PC-9 (cell line): Measurements from ENCODE around the gene STK24.

ENCODE experiments used
- EZH2 ChIP-seq: fragments of 200-600 bp; sonication (generic); IDR thresholded peaks from 2 replicates; pipeline ENCODE4 v1.8.0; 2017; ENCODE audit warnings: antibody characterized with exemption, low read depth
- TF ChIP-seq, protein P1 (sequence below): fragments of 200-600 bp; sonication (generic); conservative IDR thresholded peaks from 2 replicates; pipeline ENCODE4 v1.6.1; 2017; ENCODE audit warnings: mixed run types, antibody characterized with exemption, mild to moderate bottlenecking, moderate library complexity

- TF ChIP-seq, protein P1, sequence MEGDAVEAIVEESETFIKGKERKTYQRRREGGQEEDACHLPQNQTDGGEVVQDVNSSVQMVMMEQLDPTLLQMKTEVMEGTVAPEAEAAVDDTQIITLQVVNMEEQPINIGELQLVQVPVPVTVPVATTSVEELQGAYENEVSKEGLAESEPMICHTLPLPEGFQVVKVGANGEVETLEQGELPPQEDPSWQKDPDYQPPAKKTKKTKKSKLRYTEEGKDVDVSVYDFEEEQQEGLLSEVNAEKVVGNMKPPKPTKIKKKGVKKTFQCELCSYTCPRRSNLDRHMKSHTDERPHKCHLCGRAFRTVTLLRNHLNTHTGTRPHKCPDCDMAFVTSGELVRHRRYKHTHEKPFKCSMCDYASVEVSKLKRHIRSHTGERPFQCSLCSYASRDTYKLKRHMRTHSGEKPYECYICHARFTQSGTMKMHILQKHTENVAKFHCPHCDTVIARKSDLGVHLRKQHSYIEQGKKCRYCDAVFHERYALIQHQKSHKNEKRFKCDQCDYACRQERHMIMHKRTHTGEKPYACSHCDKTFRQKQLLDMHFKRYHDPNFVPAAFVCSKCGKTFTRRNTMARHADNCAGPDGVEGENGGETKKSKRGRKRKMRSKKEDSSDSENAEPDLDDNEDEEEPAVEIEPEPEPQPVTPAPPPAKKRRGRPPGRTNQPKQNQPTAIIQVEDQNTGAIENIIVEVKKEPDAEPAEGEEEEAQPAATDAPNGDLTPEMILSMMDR = no peak
- TF ChIP-seq EZH2 = no peak
These were observed 36.7 kb upstream of the STK24 start for GRCh38 chr13:98613591-98613990.
